Ishikawa (cell line): ENCODE measurements around the gene FRRS1.

Experiments used
- CEBPB ChIP-seq: IDR thresholded peaks from 2 replicates; pipeline ENCODE4 v1.6.1; 2012
- EGR1 ChIP-seq: IDR thresholded peaks from 2 replicates; pipeline ENCODE4 v1.6.1; 2012
- EP300 ChIP-seq: IDR thresholded peaks from 2 replicates; pipeline ENCODE4 v1.6.1; 2012; ENCODE audit warnings: borderline replicate concordance
- RAD21 ChIP-seq: IDR thresholded peaks from 2 replicates; pipeline ENCODE4 v1.6.1; 2012; ENCODE audit warnings: low read depth
- REST ChIP-seq: IDR thresholded peaks from 2 replicates; pipeline ENCODE4 v1.6.1; 2012; ENCODE audit warnings: low read depth, mild to moderate bottlenecking
- TAF1 ChIP-seq: IDR thresholded peaks from 2 replicates; pipeline ENCODE4 v1.6.1; 2012; ENCODE audit warnings: low read depth, mild to moderate bottlenecking
- TEAD4 ChIP-seq: IDR thresholded peaks from 2 replicates; pipeline ENCODE4 v1.6.1; 2012

GRCh38 chr1:99801584-99801983, 35.1 kb upstream of the FRRS1 start:
- TF ChIP-seq RAD21 (no peak), EP300 (no peak), TAF1 (no peak), EGR1 (no peak), REST (no peak), CEBPB (no peak), TEAD4 (no peak)
